WERI-Rb-1 (cell line): ENCODE data around the gene PPP1R10.
A peak's percentile ranks its signal among the peaks of the same experiment; 100 is the strongest.

Experiments used
- DNase-seq: peaks from one replicate; pipeline ENCODE4 v3.0.0-alpha.2; 2020
- H3K27ac ChIP-seq: fragments of 250-450 bp; sonication (Bioruptor Pico); 2 replicates; pipeline ENCODE4 v1.5.1; 2020; ENCODE audit warnings: mild to moderate bottlenecking, moderate library complexity
- H3K27me3 ChIP-seq: fragments of 250-450 bp; sonication (Bioruptor Pico); 2 replicates; pipeline ENCODE4 v1.5.1; 2021; ENCODE audit warnings: mild to moderate bottlenecking, low read depth, moderate library complexity; ENCODE audit not compliant: insufficient read depth, severe bottlenecking
- H3K36me3 ChIP-seq: fragments of 250-450 bp; sonication (Bioruptor Pico); 2 replicates; pipeline ENCODE4 v1.5.1; 2020; ENCODE audit warnings: mild to moderate bottlenecking, moderate library complexity
- H3K4me3 ChIP-seq: 2 replicates; pipeline ENCODE4 v1.5.1; 2011; ENCODE audit warnings: low read depth, mild to moderate bottlenecking, control low read depth, low read length
- H3K9me3 ChIP-seq: fragments of 250-450 bp; sonication (Bioruptor Pico); 2 replicates; pipeline ENCODE4 v1.5.1; 2021; ENCODE audit warnings: mild to moderate bottlenecking, moderate library complexity; ENCODE audit not compliant: severe bottlenecking
- CTCF ChIP-seq: IDR thresholded peaks from 2 replicates; pipeline ENCODE4 v1.5.1; 2011; ENCODE audit warnings: low read depth, mild to moderate bottlenecking, control low read depth, inconsistent platforms, low read length

The PPP1R10 gene

GRCh38 chr6:30555816-30556065 lies 61.3 kb downstream of the PPP1R10 start:
- Histone ChIP-seq H3K9me3 (no peaks in the 10 kb centered on the region), H3K4me3 (peak overlapping the region; percentile 81), H3K36me3 (peaks cover 69% of the 10 kb centered on the region), H3K27me3 (no peaks in the 10 kb centered on the region), H3K27ac (peak overlapping the region; percentile 93)
- DNase-seq = no peak
- no peak for TF ChIP-seq CTCF

GRCh38 chr6:30554962-30555815 lies 61.9 kb downstream of the PPP1R10 start:
- Histone ChIP-seq H3K36me3 (peaks cover 75% of the 10 kb centered on the region), H3K4me3 (peak overlapping the region; percentile 81), H3K27me3 (no peaks in the 10 kb centered on the region), H3K27ac (peak overlapping the region; percentile 93), H3K9me3 (no peaks in the 10 kb centered on the region)
- TF ChIP-seq CTCF = no peak
- peak; percentile 49 for DNase-seq

- TF ChIP-seq CTCF = no peak
- no peak for DNase-seq
- peaks cover 74% of the 10 kb centered on the region for H3K36me3 ChIP-seq
- no peaks in the 10 kb centered on the region for H3K27me3 ChIP-seq
- no peak overlapping the region for H3K27ac ChIP-seq
- H3K9me3 ChIP-seq = no peaks in the 10 kb centered on the region
- no peak overlapping the region for H3K4me3 ChIP-seq
Observed at GRCh38 chr6:30554404-30554803, 62.6 kb downstream of the PPP1R10 start.
